Keratinocyte (primary cell): ENCODE measurements around the gene TCTN1. TPM values are rescaled to one million over a fixed set of nuclear protein-coding genes. Genes with fewer than 3 reads are reported as not detected.

Experiments used
- DNase-seq: peaks from one replicate; pipeline ENCODE4 v3.0.0-alpha.2; 2011; ENCODE audit warnings: low read depth, missing footprints, low spot score
- FAIRE-seq: peaks from 2 replicates; lab custom pipeline; 2011; peaks lifted over from hg19 to GRCh38; lab: Jason Lieb, UNC
- H2AFZ ChIP-seq: 2 replicates; pipeline ENCODE4 v1.6.0; 2012; ENCODE audit warnings: low read length, control low read depth, inconsistent platforms; ENCODE audit not compliant: control insufficient read depth
- H3K27ac ChIP-seq: 2 replicates; pipeline ENCODE4 v1.5.1; 2011; ENCODE audit warnings: low read length; ENCODE audit not compliant: control insufficient read depth, insufficient read depth
- H3K27me3 ChIP-seq: 3 replicates; pipeline ENCODE4 v1.6.0; 2011; ENCODE audit warnings: low read length; ENCODE audit not compliant: control insufficient read depth, insufficient read depth; ENCODE audit errors: extremely low read depth
- H3K36me3 ChIP-seq, 2 experiments: 2 replicates in 1 of 2; 3 replicates in 1 of 2; pipeline ENCODE4 v1.5.1; 2011; ENCODE audit warnings: low read length in 2 of 2, mild to moderate bottlenecking in 1 of 2; ENCODE audit not compliant: control insufficient read depth in 2 of 2, insufficient read depth in 2 of 2; ENCODE audit errors: extremely low read depth in 1 of 2
- H3K4me1 ChIP-seq: 3 replicates; pipeline ENCODE4 v1.5.1; 2011; ENCODE audit warnings: low read length; ENCODE audit not compliant: control insufficient read depth, insufficient read depth; ENCODE audit errors: extremely low read depth
- H3K4me2 ChIP-seq: 3 replicates; pipeline ENCODE4 v1.6.0; 2011; ENCODE audit warnings: low read depth, low read length; ENCODE audit not compliant: control insufficient read depth, insufficient read depth; ENCODE audit errors: extremely low read depth
- H3K4me3 ChIP-seq, 3 experiments: fragments of 200-600 bp in 1 of 3; sonication (generic) in 1 of 3; 2 replicates in 2 of 3; 3 replicates in 1 of 3; pipeline ENCODE4 v1.5.1; 2011 to 2016; ENCODE audit warnings: low read length in 3 of 3, mild to moderate bottlenecking in 3 of 3, control low read depth in 2 of 3, inconsistent platforms in 1 of 3, low read depth in 1 of 3, mixed read lengths in 1 of 3, mixed run types in 1 of 3, moderate library complexity in 1 of 3; ENCODE audit not compliant: control insufficient read depth in 2 of 3, insufficient read depth in 2 of 3; ENCODE audit errors: extremely low read depth in 1 of 3
- H3K79me2 ChIP-seq: 2 replicates; pipeline ENCODE4 v1.6.0; 2012; ENCODE audit warnings: low read length; ENCODE audit not compliant: control insufficient read depth, insufficient read depth
- H3K9ac ChIP-seq: 3 replicates; pipeline ENCODE4 v1.6.0; 2011; ENCODE audit warnings: low read length; ENCODE audit not compliant: control insufficient read depth, insufficient read depth; ENCODE audit errors: extremely low read depth
- H3K9me1 ChIP-seq: 3 replicates; pipeline ENCODE4 v1.6.0; 2011; ENCODE audit warnings: low read length; ENCODE audit not compliant: control insufficient read depth, insufficient read depth; ENCODE audit errors: extremely low read depth
- H3K9me3 ChIP-seq: 2 replicates; pipeline ENCODE4 v1.5.1; 2012; ENCODE audit warnings: low read depth, low read length; ENCODE audit not compliant: control insufficient read depth
- H4K20me1 ChIP-seq: 3 replicates; pipeline ENCODE4 v1.6.0; 2011; ENCODE audit warnings: low read length; ENCODE audit not compliant: control insufficient read depth, insufficient read depth; ENCODE audit errors: extremely low read depth
- EZH2 ChIP-seq: IDR thresholded peaks from one replicate; pipeline ENCODE4 v1.6.1; 2012; ENCODE audit warnings: inconsistent platforms, mild to moderate bottlenecking, low read length, moderate library complexity
- dilution Hi-C: fragments of 300-500 bp; cut with MboI; formaldehyde crosslinking; loops from one replicate; pipeline ENCODE4 v1.7.0; 2020; ENCODE audit warnings: low sequenced_read_pairs; ENCODE audit not compliant: extremely low pct_ligation_motif_present
- polyA plus RNA-seq, 5 experiments: library from polyadenylated mRNA; depleted of rRNA in 3 of 5; stranded (reverse) in 3 of 5; stranded (forward) in 1 of 5; unstranded in 1 of 5; fragments of >200 nt; gene quantifications; 1 replicate in 1 of 5; 2 replicates in 3 of 5; 3 replicates in 1 of 5; pipeline versions ENCODE4 v1.2.1 to v1.2.3, GENCODE V29; 2011 to 2012; ENCODE audit warnings: missing spikeins in 2 of 5, low read depth in 1 of 5, low replicate concordance in 1 of 5
- TF ChIP-seq, protein P1 (sequence below), 3 experiments: IDR thresholded peaks in 1 of 3; conservative IDR thresholded peaks in 1 of 3; optimal IDR thresholded peaks in 1 of 3; 2 replicates in 2 of 3; 3 replicates in 1 of 3; pipeline versions ENCODE3 to v1.5.1; 2011; ENCODE audit warnings: low read length in 3 of 3, mild to moderate bottlenecking in 3 of 3, moderate library complexity in 2 of 3, control low read depth in 1 of 3, inconsistent platforms in 1 of 3; ENCODE audit not compliant: insufficient read depth in 2 of 3; ENCODE audit errors: extremely low read depth in 1 of 3

The TCTN1 gene
- polyA plus RNA-seq, 1 donor (not counting 4 experiments of a cell fraction or from before 2014, with no cell fraction given): 30.6 TPM

DNA sequence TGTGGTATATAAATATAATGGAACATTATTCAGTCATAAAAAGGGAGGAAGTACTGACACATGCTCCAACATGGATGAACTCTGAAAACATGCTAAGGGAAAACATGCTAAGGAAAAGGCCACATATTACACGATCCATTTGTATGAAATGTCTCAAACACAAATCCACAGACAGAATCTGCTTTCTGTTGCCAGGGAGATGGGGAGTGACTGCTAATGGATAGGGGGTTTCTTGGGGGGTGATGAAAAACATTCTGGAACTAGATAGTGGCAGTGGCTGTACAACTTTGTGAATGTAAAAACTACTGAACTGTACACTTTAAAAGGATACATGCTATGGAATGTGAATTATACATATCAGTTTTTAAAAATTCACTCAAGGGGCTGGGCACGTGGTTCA lies 37.4 kb upstream of the TCTN1 start:
- Histone ChIP-seq H3K9me3 (no peaks in the 10 kb centered on the region), H3K79me2 (peaks cover 85% of the 10 kb centered on the region), H4K20me1 (peaks cover 6% of the 10 kb centered on the region), H3K36me3 (no peaks in the 10 kb centered on the region), H3K9me1 (no peaks in the 10 kb centered on the region), H3K4me2 (peak overlapping the region; percentile 3), H3K4me1 (peaks cover 56% of the 10 kb centered on the region), H3K4me3 (no peak overlapping the region), H3K27me3 (no peaks in the 10 kb centered on the region), H3K9ac (no peak overlapping the region), H3K27ac (peak overlapping the region; percentile 100), H2AFZ (no peak overlapping the region)
- dilution Hi-C loops: no loop called here
- TF ChIP-seq, protein P1, sequence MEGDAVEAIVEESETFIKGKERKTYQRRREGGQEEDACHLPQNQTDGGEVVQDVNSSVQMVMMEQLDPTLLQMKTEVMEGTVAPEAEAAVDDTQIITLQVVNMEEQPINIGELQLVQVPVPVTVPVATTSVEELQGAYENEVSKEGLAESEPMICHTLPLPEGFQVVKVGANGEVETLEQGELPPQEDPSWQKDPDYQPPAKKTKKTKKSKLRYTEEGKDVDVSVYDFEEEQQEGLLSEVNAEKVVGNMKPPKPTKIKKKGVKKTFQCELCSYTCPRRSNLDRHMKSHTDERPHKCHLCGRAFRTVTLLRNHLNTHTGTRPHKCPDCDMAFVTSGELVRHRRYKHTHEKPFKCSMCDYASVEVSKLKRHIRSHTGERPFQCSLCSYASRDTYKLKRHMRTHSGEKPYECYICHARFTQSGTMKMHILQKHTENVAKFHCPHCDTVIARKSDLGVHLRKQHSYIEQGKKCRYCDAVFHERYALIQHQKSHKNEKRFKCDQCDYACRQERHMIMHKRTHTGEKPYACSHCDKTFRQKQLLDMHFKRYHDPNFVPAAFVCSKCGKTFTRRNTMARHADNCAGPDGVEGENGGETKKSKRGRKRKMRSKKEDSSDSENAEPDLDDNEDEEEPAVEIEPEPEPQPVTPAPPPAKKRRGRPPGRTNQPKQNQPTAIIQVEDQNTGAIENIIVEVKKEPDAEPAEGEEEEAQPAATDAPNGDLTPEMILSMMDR (optimal IDR thresholded peaks at IDR 0.05 in 1 of 3, IDR thresholded peaks at IDR 0.05 in 1 of 3, conservative IDR thresholded peaks at IDR 0.05 in 1 of 3; ENCODE audit: extremely low read depth in 1 of 3, insufficient read depth in 2 of 3, low read length in 3 of 3): no peak
- TF ChIP-seq EZH2: no peak
- DNase-seq (no peak), FAIRE-seq (no peak)

DNA sequence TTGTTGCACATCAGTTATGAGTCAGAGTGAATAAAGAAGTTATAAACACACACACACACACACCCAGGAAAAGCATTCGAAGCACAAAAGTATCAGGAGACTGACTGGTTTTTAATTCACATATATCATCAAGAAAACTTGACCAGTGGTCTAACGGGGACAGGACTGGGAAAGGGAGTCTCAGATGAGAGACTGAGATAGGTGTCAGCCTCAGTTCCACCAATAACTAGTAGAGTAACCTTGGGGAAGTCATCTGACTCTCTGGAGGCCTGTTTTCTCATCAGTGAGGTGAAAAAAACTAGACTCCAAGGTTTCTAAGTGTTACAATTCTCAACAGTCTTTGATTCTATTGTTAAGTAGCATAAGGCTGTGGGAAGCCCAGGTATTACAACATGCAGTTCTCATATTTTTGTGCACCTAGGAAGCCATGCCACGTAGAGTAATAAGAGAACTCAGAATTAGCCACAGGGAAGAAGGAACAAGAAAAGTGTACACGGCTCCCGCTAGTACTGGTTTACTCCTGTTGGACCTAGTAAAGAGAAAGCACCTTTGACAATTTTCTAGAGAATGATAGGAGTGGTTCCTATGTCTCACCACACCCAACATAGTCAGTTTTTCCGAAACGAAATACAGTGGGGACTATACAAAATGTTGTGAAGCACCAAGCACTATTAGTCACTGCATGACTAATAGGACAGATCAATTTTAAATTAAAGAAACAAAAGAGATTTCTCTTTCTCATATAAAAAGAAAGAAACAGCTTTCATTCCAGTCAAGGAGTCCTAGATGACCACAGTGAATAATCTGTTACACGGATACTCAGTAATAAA lies 35.9 kb upstream of the TCTN1 start:
- TF ChIP-seq, protein P1 (optimal IDR thresholded peaks at IDR 0.05 in 1 of 3, IDR thresholded peaks at IDR 0.05 in 1 of 3, conservative IDR thresholded peaks at IDR 0.05 in 1 of 3; ENCODE audit: extremely low read depth in 1 of 3, insufficient read depth in 2 of 3, low read length in 3 of 3): no peak
- TF ChIP-seq EZH2: no peak
- Histone ChIP-seq H3K9me3 (no peaks in the 10 kb centered on the region), H2AFZ (no peak overlapping the region), H3K4me2 (peak overlapping the region; percentile 99), H3K27me3 (no peaks in the 10 kb centered on the region), H3K9me1 (no peaks in the 10 kb centered on the region), H3K4me1 (peaks cover 56% of the 10 kb centered on the region), H3K9ac (peak overlapping the region; percentile 93), H4K20me1 (peaks cover 11% of the 10 kb centered on the region), H3K36me3 (no peaks in the 10 kb centered on the region), H3K79me2 (peaks cover 85% of the 10 kb centered on the region), H3K4me3 (peak overlapping the region; percentile 18 to 78 (median 63)), H3K27ac (peak overlapping the region; percentile 100)
- DNase-seq (peak; percentile 87), FAIRE-seq (peak; percentile 20)
- dilution Hi-C loops: no loop called here
